Naive thymus-derived CD4-positive, alpha-beta T cell (primary cell): ENCODE results near the gene AHR. TPM values are rescaled to one million over a fixed set of nuclear protein-coding genes. Genes with fewer than 3 reads are reported as not detected.

ENCODE experiments used
- ATAC-seq: fragments of 150-1000 bp; cut with Tn5 transposase; 2 replicates; pipeline ENCODE4 v1.10.0; 2021; ENCODE audit warnings: mild to moderate bottlenecking, moderate library complexity
- CTCF ChIA-PET: fragments of 350-600 bp; sonication (Branson Sonifier 250); formaldehyde crosslinking; loops from one replicate; lab custom pipeline; 2021; ENCODE audit warnings: antibody characterized with exemption; lab: Charles Lee
- POLR2A ChIA-PET: fragments of 350-600 bp; sonication (Branson Sonifier 250); formaldehyde crosslinking; loops from one replicate; lab custom pipeline; 2021; ENCODE audit warnings: antibody characterized with exemption, inconsistent platforms; lab: Charles Lee
- DNase-seq, 9 donors: peaks; one replicate each; pipeline versions ENCODE4 v3.0.0 to v3.0.0-alpha.2; 2020 to 2022; ENCODE audit warnings: mixed read lengths in 1 of 9
- H3K27ac ChIP-seq: one replicate; pipeline ENCODE4 v1.7.0; 2013; ENCODE audit warnings: mild to moderate bottlenecking, low read depth, low read length, moderate library complexity
- H3K27me3 ChIP-seq, 2 donors: one replicate each; pipeline ENCODE4 v1.7.0; 2013; ENCODE audit warnings: low read length in 2 of 2, mild to moderate bottlenecking in 2 of 2, moderate library complexity in 2 of 2; ENCODE audit not compliant: control insufficient read depth in 2 of 2, insufficient read depth in 2 of 2
- H3K36me3 ChIP-seq, 3 experiments: 1 replicate in 2 of 3; 2 replicates in 1 of 3; pipeline ENCODE4 v1.7.0; 2013; ENCODE audit warnings: low read length in 3 of 3, mild to moderate bottlenecking in 3 of 3, moderate library complexity in 1 of 3; ENCODE audit not compliant: insufficient read depth in 3 of 3, control insufficient read depth in 2 of 3
- H3K4me1 ChIP-seq, 2 donors: one replicate each; pipeline ENCODE4 v1.7.0; 2013; ENCODE audit warnings: low read length in 2 of 2, mild to moderate bottlenecking in 2 of 2, moderate library complexity in 1 of 2; ENCODE audit not compliant: control insufficient read depth in 2 of 2, insufficient read depth in 2 of 2
- H3K4me3 ChIP-seq: 2 replicates; pipeline ENCODE4 v1.7.0; 2013; ENCODE audit warnings: mild to moderate bottlenecking, low read length
- H3K9me3 ChIP-seq, 3 experiments: 1 replicate in 2 of 3; 2 replicates in 1 of 3; pipeline ENCODE4 v1.7.0; 2013; ENCODE audit warnings: low read length in 3 of 3; ENCODE audit not compliant: control insufficient read depth in 2 of 3
- H3K27ac Mint-ChIP-seq, 9 donors: one replicate each; pipeline ENCODE4 v1.8.0; 2020 to 2022; ENCODE audit warnings: mixed read lengths in 9 of 9, mild to moderate bottlenecking in 8 of 9, moderate library complexity in 5 of 9, inconsistent platforms in 2 of 9
- H3K27me3 Mint-ChIP-seq, 5 donors: one replicate each; pipeline ENCODE4 v1.8.0; 2021 to 2022; ENCODE audit warnings: mixed read lengths in 5 of 5, mild to moderate bottlenecking in 1 of 5
- H3K36me3 Mint-ChIP-seq, 5 donors: one replicate each; pipeline ENCODE4 v1.8.0; 2020 to 2022; ENCODE audit warnings: mixed read lengths in 5 of 5, mild to moderate bottlenecking in 3 of 5, inconsistent platforms in 1 of 5
- H3K4me1 Mint-ChIP-seq, 7 donors: one replicate each; pipeline ENCODE4 v1.8.0; 2020 to 2022; ENCODE audit warnings: mixed read lengths in 7 of 7, mild to moderate bottlenecking in 3 of 7, inconsistent platforms in 1 of 7
- H3K4me3 Mint-ChIP-seq, 10 donors: one replicate each; pipeline ENCODE4 v1.8.0; 2020 to 2022; ENCODE audit warnings: mild to moderate bottlenecking in 10 of 10, mixed read lengths in 10 of 10, moderate library complexity in 6 of 10, inconsistent platforms in 2 of 10
- H3K9me3 Mint-ChIP-seq, 11 donors: one replicate each; pipeline ENCODE4 v1.8.0; 2020 to 2022; ENCODE audit warnings: mixed read lengths in 11 of 11, mild to moderate bottlenecking in 4 of 11, inconsistent platforms in 1 of 11, moderate library complexity in 1 of 11
- intact Hi-C, 2 donors: fragments of 100-400 bp; cut with micrococcal nuclease; formaldehyde crosslinking; loops; one replicate each; pipeline ENCODE4 v1.15.1; 2023
- polyA plus RNA-seq, 2 donors: library from polyadenylated mRNA; unstranded; fragments of 300-500 nt; fragmentation: Illumina TruSeq; gene quantifications; one replicate each; pipeline ENCODE4 v1.2.3, GENCODE V29; 2021
- total RNA-seq, 6 experiments: library from RNA in 5 of 6; stranded (reverse) in 5 of 6; gene quantifications; 1 replicate in 5 of 6; 2 replicates in 1 of 6; pipeline ENCODE4 v1.2.3 and lab custom pipeline; 2021 to 2026

AHR gene
- total and polyA plus RNA-seq, 7 experiments from 2014 or later = 6.7 to 109 (median 16.0) TPM

DNA sequence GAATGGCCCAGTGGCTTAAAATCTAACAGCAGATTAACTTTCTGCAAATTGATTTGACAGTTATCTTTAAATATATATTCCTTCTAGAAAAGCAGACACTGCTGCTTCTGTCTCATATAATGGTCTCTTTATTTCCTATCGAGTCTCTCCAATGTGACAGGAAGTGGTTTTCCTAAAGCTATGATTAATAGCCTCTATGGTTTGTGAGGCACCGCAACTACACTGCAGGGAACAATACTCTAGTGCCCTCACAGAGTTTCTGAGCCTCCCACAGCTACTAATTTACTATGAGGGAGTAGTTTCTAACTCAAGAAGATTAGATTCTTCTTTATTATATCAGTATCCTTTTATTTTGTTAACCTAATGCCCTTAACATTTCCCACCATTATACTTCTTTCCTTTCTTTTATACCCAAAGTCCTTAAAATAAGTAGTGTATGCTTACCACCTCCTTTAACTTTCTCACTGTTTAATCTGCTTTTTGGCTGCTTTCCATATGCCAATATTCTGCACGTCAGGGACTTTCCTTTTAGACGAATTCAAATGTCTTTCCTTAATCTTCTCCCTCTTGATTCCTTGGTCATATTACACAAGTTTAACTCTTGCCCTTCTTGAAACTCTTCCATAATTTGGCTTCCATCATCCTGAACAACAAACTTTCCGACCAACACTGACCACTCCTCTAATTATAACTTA lies 23.8 kb upstream of the AHR start:
- ATAC-seq (peak; percentile 41), DNase-seq (no peak)
- Mint-ChIP-seq H3K27ac (no peak overlapping the region), H3K27me3 (no peaks in the 10 kb centered on the region), H3K9me3 (peaks cover 0 to 37% (median 10%) of the 10 kb centered on the region in 11 donors), H3K4me1 (peaks cover 7 to 17% (median 12%) of the 10 kb centered on the region in 7 donors), H3K4me3 (peak overlapping the region in 2 of 10 donors; percentile 2 to 12), H3K36me3 (peaks cover 0 to 28% (median 8%) of the 10 kb centered on the region in 5 donors)
- Histone ChIP-seq H3K27me3 (no peaks in the 10 kb centered on the region), H3K4me1 (peaks cover 0 to 7% of the 10 kb centered on the region in 2 donors), H3K36me3 (no peaks in the 10 kb centered on the region), H3K9me3 (peaks cover 0 to 10% (median 6%) of the 10 kb centered on the region in 3 experiments), H3K4me3 (no peak overlapping the region), H3K27ac (no peak overlapping the region)
- ChIA-PET POLR2A (no interaction called here), CTCF (no interaction called here)
- intact Hi-C loops = no loop called here

DNA sequence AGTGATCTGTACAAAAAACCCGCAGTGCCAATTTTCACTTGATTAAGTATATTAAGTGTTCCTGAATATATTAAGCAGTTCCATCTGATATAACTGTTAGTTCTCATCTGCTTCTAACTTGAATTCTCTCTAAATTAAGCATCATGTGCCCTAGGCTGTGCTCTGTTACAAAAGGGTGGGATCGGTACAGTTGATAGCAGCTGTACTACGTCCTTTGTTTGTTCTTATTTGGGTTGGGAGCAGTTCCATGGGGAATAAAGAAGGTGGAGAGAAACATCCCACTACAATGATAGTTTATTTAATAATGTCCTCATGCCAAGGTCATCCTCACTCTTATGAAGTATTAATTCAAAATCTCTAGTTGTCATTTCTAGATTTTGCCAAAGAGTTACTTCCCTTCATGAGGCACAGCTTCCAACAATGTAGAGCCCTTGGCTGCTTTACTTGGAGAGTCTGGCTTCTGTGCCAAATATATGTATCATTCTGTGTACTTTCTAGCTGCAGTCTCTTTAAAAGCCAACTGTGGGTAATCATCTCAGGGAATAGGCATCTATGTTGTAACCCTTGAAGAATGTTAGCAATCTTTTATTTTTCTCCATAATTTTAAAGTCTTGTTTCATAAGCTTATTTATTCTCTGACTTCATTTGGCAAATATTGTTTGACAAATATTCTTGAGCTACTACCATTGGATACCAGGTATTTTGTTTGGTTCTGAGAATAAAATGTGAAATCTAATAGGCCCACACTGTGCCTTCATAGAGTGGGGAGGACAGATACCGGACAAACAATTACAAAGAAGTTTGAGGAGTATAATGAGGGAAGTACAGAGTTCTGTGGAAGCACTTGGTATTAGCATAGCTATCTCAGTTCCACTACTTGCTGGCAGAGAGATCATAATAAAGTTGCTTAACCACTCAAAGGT lies 22.4 kb upstream of the AHR start:
- Mint-ChIP-seq H3K27ac (no peak overlapping the region), H3K27me3 (no peaks in the 10 kb centered on the region)
- intact Hi-C loops = loop anchor here in 1 of 2 donors (2.0 kb wide), 1 partner anchor 15 kb away; no protein-coding TSS in a partner anchor

DNA sequence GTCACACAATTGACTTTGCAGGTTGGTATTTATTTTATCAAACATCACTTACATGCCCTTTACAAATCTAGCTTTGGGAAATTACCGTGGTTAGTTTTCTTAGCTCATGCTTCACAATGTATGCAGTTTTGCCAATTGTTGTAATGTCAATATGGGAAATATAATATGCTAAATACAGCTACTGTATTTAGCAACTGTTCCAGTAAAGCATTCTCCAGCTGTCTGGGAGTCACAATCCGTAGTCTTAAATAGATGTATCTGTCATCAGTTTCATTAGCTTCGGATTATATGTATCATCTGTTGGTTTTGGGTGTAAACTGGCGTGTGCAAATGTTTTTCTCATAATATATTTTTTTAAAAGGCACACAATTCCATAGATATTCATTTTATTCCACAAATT lies 19.4 kb upstream of the AHR start:
- no peak for ATAC-seq
- H3K4me3 Mint-ChIP-seq = no peak overlapping the region
- H3K27ac Mint-ChIP-seq = no peak overlapping the region
- POLR2A ChIA-PET = no interaction called here
- DNase-seq = no peak
- no peaks in the 10 kb centered on the region for H3K27me3 ChIP-seq
- no peaks in the 10 kb centered on the region for H3K9me3 ChIP-seq
- H3K27ac ChIP-seq = no peak overlapping the region
- peaks cover 0 to 7% (median 0%) of the 10 kb centered on the region in 5 donors for H3K27me3 Mint-ChIP-seq
- intact Hi-C loops = no loop called here
- H3K36me3 Mint-ChIP-seq = peaks cover 0 to 13% (median 2%) of the 10 kb centered on the region in 5 donors
- H3K4me1 Mint-ChIP-seq = peaks cover 7 to 17% (median 11%) of the 10 kb centered on the region in 7 donors
- CTCF ChIA-PET = no interaction called here
- H3K9me3 Mint-ChIP-seq = peaks cover 0 to 12% (median 0%) of the 10 kb centered on the region in 11 donors
- H3K36me3 ChIP-seq = no peaks in the 10 kb centered on the region
- H3K4me1 ChIP-seq = peaks cover 0 to 7% of the 10 kb centered on the region in 2 donors
- no peak overlapping the region for H3K4me3 ChIP-seq

More for the DNA sequence above, 22.4 kb upstream of the AHR start:
- H3K27me3 ChIP-seq = no peaks in the 10 kb centered on the region
- H3K36me3 ChIP-seq = no peaks in the 10 kb centered on the region
- peaks cover 0 to 26% (median 6%) of the 10 kb centered on the region in 11 donors for H3K9me3 Mint-ChIP-seq
- ATAC-seq (no peak), DNase-seq (no peak)
- H3K4me1 Mint-ChIP-seq = peaks cover 7 to 17% (median 12%) of the 10 kb centered on the region in 7 donors
- H3K4me3 Mint-ChIP-seq = no peak overlapping the region
- ChIA-PET POLR2A (no interaction called here), CTCF (no interaction called here)
- peaks cover 0 to 19% (median 9%) of the 10 kb centered on the region in 5 donors for H3K36me3 Mint-ChIP-seq
- no peak overlapping the region for H3K4me3 ChIP-seq
- H3K27ac ChIP-seq = no peak overlapping the region
- H3K9me3 ChIP-seq = no peaks in the 10 kb centered on the region
- peaks cover 0 to 7% of the 10 kb centered on the region in 2 donors for H3K4me1 ChIP-seq

DNA sequence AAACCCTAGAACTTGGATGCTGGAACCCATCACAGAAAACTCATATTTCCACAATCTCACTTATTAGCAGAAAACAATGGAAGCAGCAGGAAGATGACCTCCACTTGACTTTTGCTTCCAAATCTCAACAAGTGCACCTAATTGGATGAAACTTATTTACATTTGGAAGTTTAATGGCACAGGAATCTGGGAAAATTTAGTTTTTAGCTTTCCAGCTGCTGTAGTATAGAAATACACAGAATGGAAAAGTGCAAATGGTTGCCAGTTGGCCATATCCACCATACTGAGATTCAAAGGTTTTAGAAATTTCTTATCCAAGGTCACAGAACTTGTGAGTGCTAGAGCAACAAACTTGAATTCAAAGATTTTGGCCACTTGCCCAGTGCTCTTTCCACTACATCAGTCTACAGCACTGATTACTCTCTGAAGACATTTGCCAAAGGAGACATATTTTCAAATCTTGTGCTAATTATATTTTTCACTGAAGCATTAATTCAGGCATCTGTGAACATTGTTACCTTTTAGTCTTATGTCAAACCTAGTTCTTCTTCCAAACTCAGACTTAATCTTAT lies 9.3 kb upstream of the AHR start:
- intact Hi-C loops = no loop called here
- Mint-ChIP-seq H3K36me3 (peaks cover 0 to 6% (median 5%) of the 10 kb centered on the region in 5 donors), H3K4me1 (no peaks in the 10 kb centered on the region), H3K9me3 (no peaks in the 10 kb centered on the region), H3K27ac (no peak overlapping the region), H3K4me3 (no peak overlapping the region), H3K27me3 (peaks cover 0 to 9% (median 0%) of the 10 kb centered on the region in 5 donors)
- no peak for DNase-seq
- POLR2A ChIA-PET = no interaction called here
- Histone ChIP-seq H3K27ac (no peak overlapping the region), H3K9me3 (no peaks in the 10 kb centered on the region), H3K4me3 (no peak overlapping the region), H3K4me1 (no peaks in the 10 kb centered on the region), H3K36me3 (no peaks in the 10 kb centered on the region), H3K27me3 (no peaks in the 10 kb centered on the region)
- no peak for ATAC-seq
- CTCF ChIA-PET = no interaction called here

DNA sequence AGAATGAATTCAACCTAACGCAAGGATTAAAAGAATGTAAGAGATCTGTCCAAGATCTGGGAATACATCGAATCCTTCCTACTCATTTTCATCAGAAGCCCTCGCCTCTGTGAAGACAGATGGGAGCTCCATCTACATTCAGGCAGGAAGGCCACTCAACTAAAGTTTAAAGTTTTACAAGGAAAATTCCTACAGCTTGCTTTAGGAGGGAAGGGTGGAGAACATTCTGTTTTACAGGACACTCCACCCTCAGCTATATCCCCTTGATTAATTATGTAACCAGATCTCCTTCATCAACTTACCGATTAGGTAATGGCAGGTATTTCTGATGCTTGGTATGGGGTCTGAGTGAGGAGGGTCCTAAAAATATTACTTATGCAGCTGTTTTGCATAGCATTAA lies 5.6 kb upstream of the AHR start:
- Mint-ChIP-seq H3K27me3 (peaks cover 0 to 5% (median 0%) of the 10 kb centered on the region in 5 donors), H3K9me3 (peaks cover 0 to 8% (median 0%) of the 10 kb centered on the region in 11 donors), H3K4me3 (no peak overlapping the region), H3K36me3 (peaks cover 0 to 11% (median 0%) of the 10 kb centered on the region in 5 donors), H3K27ac (no peak overlapping the region), H3K4me1 (peaks cover 8 to 10% (median 10%) of the 10 kb centered on the region in 7 donors)
- Histone ChIP-seq H3K27me3 (no peaks in the 10 kb centered on the region), H3K4me3 (no peak overlapping the region), H3K36me3 (no peaks in the 10 kb centered on the region), H3K4me1 (peaks cover 3 to 8% of the 10 kb centered on the region in 2 donors), H3K27ac (no peak overlapping the region), H3K9me3 (no peaks in the 10 kb centered on the region)
- intact Hi-C loops = no loop called here
- ATAC-seq (no peak), DNase-seq (no peak)
- CTCF ChIA-PET = no interaction called here
- POLR2A ChIA-PET = interaction anchor here (1.1 kb wide), 1 partner anchor 9 kb away, joined by 4 read pairs; no protein-coding TSS in a partner anchor

DNA sequence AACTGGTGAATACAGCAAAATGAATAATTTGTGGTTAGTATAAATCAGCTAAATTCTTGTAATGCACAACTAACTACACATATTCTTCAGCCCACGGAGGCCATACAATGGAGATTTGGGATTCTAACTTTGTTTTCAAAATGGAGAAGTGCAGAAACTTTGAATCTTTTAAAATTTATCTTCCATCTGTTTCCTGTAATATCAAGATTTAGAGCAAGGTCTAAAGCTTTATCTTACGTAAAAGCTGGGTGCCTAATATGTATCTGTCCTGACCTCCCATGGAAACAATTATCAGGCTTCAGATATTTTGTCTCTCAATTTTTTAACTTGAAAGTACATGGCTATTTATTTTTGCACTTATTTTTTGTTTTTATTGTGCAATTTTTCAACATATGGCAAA lies 5.0 kb upstream of the AHR start:
- intact Hi-C loops = no loop called here
- no peaks in the 10 kb centered on the region for H3K9me3 ChIP-seq
- H3K4me1 ChIP-seq = peaks cover 7 to 11% of the 10 kb centered on the region in 2 donors
- no peak overlapping the region for H3K4me3 Mint-ChIP-seq
- no peak overlapping the region for H3K4me3 ChIP-seq
- no peak overlapping the region for H3K27ac Mint-ChIP-seq
- no peak for DNase-seq
- no peaks in the 10 kb centered on the region for H3K27me3 ChIP-seq
- ChIA-PET POLR2A (interaction anchor here (1.1 kb wide), 1 partner anchor 8 kb away, joined by 4 read pairs; no protein-coding TSS in a partner anchor), CTCF (no interaction called here)
- H3K4me1 Mint-ChIP-seq = peaks cover 13 to 15% (median 15%) of the 10 kb centered on the region in 7 donors
- peaks cover 0 to 11% (median 0%) of the 10 kb centered on the region in 11 donors for H3K9me3 Mint-ChIP-seq
- no peak for ATAC-seq
- no peaks in the 10 kb centered on the region for H3K36me3 ChIP-seq
- H3K36me3 Mint-ChIP-seq = peaks cover 0 to 16% (median 0%) of the 10 kb centered on the region in 5 donors
- no peak overlapping the region for H3K27ac ChIP-seq
- H3K27me3 Mint-ChIP-seq = peaks cover 0 to 5% (median 0%) of the 10 kb centered on the region in 5 donors
